ENCODE measurements around the gene GSX1. TPM values are rescaled to one million over a fixed set of nuclear protein-coding genes. Genes with fewer than 3 reads are reported as not detected.

Gene GSX1
- total RNA-seq, 2 donors from 2014 or later, result not detected

- ATAC-seq (no peak), DNase-seq (no peak)
- H3K36me3 ChIP-seq (replicated peaks in 1 of 2; ENCODE audit: insufficient read depth in 1 of 2, low read depth in 2 of 2), result no peaks in the 10 kb centered on the region
- H3K4me3 ChIP-seq, result no peak overlapping the region
- 75 to 92% methylated on average over 2 of the region's 2 CpGs for WGBS, 2 donors
- no peaks in the 10 kb centered on the region for H3K4me1 ChIP-seq
- intact Hi-C loops (cut with DNase I), result no loop called here
- H3K27ac ChIP-seq, result no peak overlapping the region
- no peak for TF ChIP-seq CTCF (IDR thresholded peaks at IDR 0.05)
- TF ChIP-seq POLR2A (IDR thresholded peaks at IDR 0.05), result no peak
- H3K9me3 ChIP-seq, result no peaks in the 10 kb centered on the region
- no peaks in the 10 kb centered on the region for H3K27me3 ChIP-seq
These were observed 50.3 kb downstream of the GSX1 start for GRCh38 chr13:27842571-27842970.

Small RNA genes within 50 kb of the gene (small RNA-seq; reads per million reads assigned to genes)
- gene RNU6-73P, result not detected

Other genes starting within 250 kb of the GSX1 start
- 10 to 100 TPM; 11.2 to 23.1 TPM for gene LNX2, start 172.0 kb upstream of the GSX1 start, total RNA-seq
- gene POLR1D, start 170.6 kb upstream of the GSX1 start, total RNA-seq, result 100 to 1,000 TPM in 1 of 2 donors, 10 to 100 TPM in 1; 56.0 to 178 TPM
- gene PDX1, start 127.5 kb downstream of the GSX1 start, total RNA-seq, result 10 to 100 TPM in 1 of 2 donors, 1 to 10 TPM in 1; 6.5 to 25.1 TPM
- 1 to 10 TPM; 1.3 to 1.6 TPM for gene CDX2, start 176.8 kb downstream of the GSX1 start, total RNA-seq
- gene URAD, start 196.2 kb downstream of the GSX1 start, total RNA-seq, result not detected